Hippocampal formation (tissue), 2 donors: ENCODE results near the gene PLCH2.

Experiments
- DNase-seq, 2 donors: peaks; one replicate each; lab custom pipeline; 2025; lab: John Stamatoyannopoulos, UW

The PLCH2 gene

GRCh38 chr1:2462819-2463218 lies 13.3 kb upstream of the PLCH2 start:
- no peak for DNase-seq

DNA sequence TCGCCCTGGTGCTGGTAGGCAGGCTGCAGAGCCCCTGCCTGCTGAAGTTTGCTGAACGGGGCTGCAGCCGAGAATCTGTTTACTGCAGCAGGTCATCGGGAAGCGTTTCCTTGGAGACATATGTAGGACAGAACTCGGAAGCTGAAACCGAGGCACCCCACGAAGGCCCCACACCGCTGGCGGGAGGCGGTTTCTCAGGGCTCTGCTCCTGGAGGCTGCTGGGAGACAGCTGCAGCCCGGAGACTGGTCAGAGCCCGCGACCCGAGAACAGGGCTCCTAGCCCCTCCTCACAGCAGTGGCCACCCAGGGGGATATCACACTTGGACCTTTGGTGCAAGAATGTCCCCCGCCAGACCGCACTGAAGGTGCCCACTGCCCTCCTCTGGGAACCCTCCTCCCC lies 12.7 kb upstream of the PLCH2 start:
- DNase-seq = no peak

DNA sequence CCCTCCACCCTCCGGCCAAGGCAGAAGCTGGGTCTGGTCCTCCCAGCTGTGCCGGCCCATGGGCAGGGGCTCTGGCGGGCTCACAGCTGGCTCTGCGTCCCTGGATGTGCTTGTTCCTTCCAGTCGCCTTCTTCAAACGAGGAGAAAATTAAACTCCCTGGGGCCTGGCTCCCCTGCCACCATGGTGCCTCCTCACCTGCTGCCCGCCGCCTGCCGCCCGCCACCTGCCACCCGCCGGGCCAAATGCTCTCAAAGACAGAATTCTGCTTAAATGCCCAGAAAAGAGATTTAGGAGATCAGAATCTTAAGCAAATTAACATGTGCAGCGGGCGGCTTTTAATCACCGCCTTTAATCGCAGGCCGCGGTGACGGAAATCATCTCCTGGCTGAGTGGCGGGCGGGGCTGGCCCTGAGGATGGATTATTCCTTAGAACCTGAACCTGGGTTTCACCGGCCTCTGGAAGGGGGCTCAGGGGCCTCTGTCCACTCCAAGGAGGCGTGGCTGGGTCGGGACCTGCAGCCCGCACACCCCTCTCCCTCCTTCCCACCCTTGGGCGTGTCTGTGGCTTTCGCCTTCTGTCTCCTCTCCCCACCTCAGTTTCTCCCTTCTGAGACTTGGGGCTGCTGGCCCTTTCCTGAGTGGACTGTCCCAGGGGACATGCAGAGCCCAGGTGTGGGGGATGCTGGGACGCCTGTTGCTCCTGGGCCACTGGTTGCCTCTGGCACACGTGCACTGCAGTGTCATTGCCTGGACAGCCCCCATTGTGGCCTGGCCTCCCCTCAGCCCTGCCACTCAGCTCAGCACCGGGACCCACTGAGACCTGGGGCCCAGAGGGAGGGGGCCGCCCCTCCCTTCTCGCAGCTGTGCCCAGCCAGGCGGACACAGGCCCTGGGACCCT lies 10.5 kb upstream of the PLCH2 start:
- DNase-seq = no peak

DNA sequence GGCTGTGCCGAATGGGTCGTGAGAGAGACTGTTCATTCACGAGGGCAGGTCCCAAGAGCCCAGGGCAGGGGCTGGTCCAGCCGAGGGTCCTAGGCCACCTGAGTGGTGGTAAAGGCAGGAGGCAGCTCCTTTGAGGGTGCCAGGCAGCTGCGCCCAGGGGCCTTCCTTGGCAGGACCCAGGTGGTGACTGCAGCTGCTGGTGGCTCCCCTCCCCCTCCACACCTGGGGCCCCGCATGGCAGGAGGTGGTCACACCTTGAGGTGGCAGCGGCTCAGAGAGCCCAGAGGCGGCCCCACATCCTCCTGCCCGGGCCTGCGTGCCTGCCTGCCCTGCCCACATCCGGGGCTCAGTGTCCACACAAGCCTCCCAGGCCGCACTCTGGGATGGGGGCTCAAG lies 9.8 kb upstream of the PLCH2 start:
- no peak for DNase-seq

DNA sequence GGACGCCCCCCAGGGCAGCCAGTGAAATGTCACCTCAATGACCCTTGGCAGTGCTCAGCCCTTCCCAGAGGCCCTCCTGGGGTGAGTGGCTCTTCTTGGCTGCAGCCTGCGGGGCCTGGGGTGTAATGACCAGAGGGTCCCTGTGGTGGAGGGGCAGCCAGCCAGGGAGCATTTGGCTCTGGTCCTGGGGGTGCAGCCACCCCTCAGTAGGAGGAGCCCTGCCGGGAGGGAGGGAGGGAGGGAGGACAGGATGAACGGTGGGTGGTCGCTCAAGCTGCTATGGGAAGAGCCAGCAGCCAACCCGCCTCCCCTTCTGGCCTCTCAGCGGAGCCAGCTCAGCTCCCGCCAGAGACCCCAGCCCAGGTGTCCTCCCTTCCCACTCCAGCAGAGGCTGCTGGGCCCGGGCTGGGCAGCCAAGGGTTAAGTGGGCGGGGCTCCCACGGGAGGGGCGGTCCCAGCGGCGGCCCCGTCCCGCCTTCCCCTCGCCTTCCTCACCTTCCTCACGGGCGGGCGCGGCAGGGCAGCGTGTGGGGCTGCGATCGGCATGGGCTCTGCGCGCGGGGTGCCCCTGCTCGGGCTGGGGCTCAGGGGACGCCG lies 9.0 kb upstream of the PLCH2 start:
- DNase-seq = no peak

DNA sequence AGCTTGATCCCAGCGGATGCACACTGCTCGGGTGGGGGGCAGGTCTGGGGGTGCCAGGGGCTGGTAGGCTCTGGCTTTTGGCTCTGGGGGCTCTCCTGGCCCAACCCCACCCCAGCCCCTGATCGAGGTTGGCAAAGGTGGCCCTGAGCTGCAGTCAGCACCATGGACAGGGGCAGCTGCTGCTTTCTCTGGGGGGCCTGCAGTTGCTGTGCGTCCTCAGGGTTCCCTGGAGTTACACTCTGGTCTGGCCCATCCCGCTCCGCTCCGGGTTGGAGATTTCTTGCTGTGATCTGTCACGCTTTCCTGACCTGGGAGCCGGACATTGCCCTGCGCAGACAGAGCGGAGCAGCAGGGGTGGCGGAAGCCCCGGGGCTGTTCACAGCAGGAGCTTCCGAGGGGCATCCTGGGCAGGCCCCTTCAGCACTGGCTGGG lies 8.0 kb upstream of the PLCH2 start:
- no peak for DNase-seq

DNA sequence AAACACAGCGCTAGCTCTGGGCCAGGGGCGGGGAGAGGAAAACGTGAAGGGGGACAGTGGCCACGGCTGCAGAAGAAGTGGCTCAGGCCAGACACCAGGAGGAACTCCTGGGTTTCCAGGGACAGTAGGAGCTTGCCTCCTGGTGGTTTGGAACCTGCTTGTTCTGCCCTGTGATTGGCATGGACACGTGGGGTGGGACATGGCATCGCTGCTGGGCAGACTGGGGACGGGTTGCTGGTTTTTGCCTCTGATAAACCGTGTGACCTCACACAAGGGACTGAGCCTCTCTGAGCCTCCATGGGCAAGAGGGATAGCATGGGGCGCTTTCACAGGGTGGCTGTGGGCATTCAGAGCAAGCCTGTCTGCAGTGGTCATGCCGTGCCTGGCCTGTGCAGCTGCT lies 7.5 kb upstream of the PLCH2 start:
- no peak for DNase-seq

DNA sequence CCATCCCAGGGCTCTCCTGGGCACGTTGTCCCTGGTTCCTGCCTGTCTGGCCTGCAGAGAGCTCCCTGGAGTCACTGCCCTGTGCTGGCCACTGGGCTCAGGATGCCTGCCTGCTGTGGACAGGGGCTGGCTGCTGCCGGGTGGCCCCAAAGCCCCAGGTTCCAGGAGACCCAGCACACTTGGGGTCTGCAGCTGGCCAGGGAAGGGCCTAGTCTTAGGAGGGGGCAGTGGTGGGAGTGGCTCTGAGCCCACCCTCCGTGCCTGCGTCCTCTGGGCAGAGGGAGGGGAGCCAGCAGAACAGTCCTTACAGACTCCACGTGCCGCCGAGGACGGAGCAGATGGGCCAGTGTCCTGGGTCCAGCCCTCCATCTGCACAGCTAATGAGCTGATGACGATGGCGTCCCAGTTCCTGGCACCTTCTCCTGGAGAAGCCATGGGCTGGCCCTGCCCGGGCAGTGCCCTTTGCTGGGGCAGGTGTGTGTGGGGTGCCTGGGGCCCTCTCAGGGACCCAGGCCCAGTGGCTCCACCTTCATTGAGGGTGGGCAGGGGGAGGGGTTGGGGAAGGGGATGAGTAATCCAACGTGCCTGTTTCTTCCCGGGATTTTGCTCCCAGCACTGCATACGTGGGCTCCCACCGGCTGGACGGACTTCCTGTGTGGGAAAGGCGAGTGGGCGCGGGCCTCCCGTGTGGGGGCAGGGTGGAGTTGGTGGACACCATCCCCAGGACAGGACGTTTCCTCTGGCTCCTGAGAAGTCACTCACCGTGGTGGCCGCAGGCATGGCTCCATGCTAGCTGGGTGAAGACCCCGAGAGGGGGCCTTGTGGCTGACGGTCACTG lies 6.8 kb upstream of the PLCH2 start:
- no peak for DNase-seq

- DNase-seq = no peak
Measured at GRCh38 chr1:2470290-2471158, 5.6 kb upstream of the PLCH2 start.

DNA sequence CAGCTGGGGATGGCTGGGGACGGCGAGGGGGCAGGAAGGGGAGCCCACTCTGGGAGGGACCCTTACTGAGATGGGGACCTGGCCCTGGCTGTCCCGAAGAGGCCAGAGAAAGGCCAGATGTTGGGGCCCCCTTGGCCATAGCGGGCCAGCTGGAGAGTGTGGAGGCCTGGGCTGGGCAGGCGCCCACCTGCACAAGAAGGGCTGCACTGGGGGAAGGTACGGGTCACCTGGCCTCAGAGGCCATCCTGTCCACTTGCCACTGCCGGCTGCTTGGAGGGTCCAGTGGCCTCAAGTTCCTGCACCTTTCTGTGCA lies 5.0 kb upstream of the PLCH2 start:
- no peak for DNase-seq

- DNase-seq = no peak
Measured at GRCh38 chr1:2471587-2472001, 4.5 kb upstream of the PLCH2 start.

DNA sequence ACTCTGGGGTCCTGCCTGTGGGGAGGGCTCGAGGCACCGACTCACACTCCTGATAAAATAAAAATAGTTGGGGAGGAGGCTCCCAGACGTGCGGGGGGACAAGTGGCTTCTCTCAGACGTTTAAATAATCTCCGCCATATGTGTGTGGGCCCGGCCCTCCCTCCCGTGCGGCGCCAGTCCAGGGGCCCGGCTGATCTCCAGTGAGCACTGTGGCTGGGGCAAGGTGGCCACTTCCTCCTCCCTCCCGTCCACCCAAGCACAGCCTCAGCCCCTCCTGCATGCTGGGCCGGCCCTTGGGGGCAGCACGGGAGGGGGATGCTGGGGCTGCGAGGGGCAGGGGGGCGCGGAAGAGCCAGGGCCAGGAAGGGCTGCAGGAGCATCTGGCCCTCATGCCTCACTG lies 4.0 kb upstream of the PLCH2 start:
- no peak for DNase-seq

DNA sequence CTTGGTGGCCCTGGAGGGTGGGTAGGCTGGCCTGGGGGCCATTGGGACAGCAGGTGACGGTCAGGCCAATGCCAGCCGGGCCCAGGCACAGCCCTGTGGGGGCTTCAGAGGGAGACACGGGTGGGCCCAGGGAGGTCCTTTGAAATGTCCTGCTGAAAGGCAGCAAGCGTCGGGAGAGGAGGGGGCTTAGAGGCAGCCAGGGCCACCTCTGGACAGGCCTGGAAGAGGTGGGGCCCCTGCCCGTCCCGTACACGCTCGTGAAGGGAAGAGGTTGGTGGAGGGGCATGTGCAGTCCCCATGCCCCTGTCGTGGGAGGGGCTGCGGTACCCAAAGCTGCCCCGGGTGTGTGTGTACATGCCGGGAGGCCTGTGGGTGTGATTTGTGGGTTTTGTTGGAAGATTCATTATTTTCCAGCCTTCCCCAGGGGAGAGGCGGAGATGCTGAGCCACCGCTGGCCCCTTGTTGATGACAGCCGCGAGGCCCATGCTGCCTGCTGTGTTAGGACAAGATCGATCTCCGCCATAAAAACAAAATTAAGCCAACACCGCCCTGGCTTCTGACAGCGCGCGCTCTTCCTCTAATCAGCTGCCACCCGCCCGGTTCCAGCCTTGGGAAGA lies 3.4 kb upstream of the PLCH2 start:
- no peak for DNase-seq

DNA sequence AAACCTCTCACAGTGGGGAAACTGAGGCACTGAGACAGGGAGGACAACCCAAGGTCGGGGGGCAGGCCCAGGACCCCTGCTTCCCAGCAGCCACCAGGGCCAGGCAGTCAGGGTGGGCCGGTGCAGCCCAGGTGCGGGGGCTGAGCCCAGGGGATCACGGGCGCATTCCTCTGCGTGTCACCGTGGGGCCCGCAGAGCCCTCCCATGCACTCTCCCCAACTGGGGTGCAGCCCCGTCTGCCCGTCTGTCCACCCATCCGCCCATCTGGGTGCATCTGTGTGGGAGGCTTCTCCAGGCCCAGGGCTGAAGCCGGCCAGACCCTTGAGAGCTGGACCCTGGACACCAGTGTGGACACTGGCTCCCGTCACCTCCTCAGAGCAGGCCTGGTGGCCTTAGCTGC lies 2.9 kb upstream of the PLCH2 start:
- DNase-seq = no peak

- DNase-seq = no peak
Measured at GRCh38 chr1:2474104-2474844, 1.8 kb upstream of the PLCH2 start.

GRCh38 chr1:2474933-2475371 lies 1.1 kb upstream of the PLCH2 start:
- no peak for DNase-seq

GRCh38 chr1:2475571-2475970 lies 518 bp upstream of the PLCH2 start:
- DNase-seq = no peak

GRCh38 chr1:2477309-2477708 lies 1.2 kb downstream of the PLCH2 start:
- DNase-seq = no peak

DNA sequence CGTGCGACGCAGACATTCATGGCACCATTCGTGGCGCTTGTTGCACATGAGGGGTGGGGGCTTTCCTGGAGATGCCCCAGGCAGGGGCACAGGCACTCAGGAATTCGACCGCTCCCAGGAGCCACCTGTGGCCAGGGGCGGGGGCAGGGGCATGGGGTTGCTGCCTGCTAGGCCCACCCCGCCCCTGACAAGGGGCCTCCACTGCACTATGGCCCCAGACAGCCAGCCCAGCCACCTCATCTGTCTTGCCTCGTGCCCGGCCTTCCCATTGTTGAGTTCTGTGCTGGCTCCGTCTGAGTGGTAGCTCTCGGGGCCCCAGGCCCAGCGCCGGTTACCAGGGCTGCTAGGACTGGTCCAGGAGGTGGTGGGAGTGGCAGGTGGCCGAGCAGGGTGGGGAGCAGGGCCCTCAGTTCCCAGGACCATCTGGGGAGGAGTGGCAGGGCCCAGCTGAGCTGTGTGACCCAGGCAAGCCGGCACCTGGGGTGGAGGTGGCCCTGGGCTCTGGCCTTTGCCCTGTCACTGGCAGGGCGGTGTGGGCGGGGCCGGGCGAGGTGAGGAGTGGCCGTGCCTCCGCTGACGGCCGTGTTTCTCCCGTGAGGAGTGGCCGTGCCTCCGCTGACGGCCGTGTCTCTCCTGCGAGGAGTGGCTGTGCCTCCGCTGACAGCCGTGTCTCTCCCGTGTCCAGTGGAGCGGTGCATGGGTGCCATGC lies 1.9 kb downstream of the PLCH2 start:
- no peak for DNase-seq

DNA sequence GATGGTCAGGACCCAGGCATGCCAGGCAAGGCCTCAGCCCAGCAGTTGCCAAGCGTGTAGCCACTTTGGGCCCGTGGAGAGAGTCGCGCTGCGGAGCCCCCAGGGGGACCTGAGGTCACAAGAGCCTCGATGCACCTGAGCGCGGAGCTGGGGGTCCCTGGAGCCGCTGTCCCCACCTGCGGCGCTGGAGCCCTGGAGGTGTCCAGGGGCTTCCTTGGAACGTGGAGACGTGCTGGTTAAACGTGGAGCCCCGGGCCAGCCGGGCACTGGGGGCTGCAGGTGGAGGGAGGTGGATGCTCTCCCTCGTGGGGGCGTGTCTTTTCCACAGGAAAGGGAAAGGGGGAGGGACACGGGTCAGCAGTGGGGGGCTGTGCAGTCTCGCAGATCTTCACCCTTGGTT lies 3.1 kb downstream of the PLCH2 start:
- no peak for DNase-seq
